ENCODE measurements around the gene MDC1.
A peak's percentile ranks its signal among the peaks of the same experiment; 100 is the strongest.

MDC1 gene

DNA sequence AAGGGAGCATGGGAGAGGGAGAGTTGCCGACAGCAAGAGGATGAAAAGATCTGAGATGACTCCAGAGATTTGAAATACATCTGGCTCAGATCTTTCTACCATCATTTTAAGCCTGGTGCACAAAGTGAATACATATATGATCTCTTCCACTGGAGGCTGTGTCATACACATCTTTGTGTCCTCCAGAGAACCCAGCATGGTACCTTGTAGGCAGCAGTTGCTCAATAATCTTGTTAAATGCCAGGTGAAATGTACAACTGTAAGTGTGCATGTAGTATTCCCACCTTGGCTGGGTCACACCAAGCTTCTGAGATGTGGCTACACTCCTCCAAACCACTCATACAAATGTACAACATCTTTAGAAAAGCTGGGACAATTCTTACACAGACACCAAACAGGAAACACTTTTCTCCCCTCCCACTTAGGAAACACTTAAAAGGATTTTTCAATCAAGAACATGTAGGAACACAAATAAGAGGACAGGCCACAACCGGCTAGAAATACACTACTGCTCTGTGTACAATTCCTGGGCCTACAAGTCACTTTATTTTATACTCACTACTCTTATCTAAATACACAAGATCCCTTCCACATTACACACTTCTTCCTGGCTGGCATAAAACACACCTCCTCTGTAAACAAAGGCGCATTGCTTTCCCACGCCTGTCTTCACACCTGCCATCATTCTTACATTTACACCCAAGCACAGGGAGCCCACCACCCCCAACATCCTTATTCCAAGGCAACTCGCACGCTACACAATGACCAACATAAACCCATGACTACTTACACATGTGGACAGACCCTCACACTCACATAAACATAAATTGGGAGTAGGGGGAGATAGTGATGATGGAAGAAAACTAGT lies 31.1 kb upstream of the MDC1 start:
- no peak for DNase-seq

DNA sequence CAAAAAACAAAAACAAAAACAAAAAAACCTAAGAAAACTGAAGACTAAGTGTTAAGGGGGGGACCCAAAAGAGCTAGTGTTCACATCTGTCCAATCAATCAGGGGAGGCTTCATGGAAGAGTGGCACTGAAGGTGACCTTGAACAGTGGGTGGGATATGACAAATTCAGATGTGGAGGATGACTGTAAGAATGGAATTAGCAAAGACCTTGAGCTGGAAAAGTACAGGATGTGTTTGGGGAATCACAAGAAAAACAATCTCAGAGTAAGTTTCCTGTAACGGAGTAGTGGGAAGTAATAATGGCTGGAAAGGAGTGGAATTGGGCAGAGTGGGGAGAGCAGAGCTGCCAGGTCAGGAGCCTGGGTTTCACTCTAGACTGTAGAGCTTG lies 30.2 kb upstream of the MDC1 start:
- DNase-seq: no peak

DNA sequence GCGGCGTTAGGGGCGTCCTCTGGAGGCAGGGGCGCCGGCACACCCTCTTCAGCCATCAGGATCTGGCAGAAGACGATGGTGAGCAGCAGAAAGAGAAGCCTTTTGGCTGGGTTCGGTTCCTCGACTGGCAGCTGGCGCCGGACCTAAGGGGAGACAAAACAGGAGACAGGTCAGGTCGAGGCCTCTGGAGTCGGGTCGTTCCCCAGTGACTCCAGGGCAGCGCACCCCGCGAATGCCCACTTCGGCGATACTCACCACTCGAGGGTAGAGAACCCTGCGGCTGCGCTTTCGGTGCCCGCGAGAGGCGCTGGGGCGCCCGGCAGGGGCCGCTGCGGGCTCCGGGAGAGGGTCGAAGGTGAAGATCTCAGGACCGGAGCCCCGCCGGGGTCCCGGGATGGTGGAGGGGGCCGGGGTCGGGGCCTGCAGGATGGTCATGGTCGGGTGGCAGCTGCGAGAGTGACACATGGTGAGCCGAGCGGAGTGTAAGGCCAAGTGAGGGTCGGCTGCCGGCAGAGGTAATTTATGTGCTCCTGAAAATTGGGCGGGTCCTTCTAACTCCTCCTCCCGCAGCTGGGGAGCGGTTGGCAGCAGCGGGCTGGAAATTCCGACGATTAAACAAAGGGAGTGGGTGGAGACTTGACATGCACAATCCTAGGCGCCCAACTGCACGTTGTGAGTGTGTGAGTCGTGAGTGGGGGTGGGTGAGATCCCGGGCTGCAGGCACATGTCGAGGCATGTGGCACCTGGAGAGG lies 27.1 kb upstream of the MDC1 start, which contains the start of gene IER3:
Gene IER3 (minus strand): TSS at position 494 of the 752 bp plus-strand sequence. CDS start 29 bp downstream, at position 465.
- DNase-seq: no peak

DNA sequence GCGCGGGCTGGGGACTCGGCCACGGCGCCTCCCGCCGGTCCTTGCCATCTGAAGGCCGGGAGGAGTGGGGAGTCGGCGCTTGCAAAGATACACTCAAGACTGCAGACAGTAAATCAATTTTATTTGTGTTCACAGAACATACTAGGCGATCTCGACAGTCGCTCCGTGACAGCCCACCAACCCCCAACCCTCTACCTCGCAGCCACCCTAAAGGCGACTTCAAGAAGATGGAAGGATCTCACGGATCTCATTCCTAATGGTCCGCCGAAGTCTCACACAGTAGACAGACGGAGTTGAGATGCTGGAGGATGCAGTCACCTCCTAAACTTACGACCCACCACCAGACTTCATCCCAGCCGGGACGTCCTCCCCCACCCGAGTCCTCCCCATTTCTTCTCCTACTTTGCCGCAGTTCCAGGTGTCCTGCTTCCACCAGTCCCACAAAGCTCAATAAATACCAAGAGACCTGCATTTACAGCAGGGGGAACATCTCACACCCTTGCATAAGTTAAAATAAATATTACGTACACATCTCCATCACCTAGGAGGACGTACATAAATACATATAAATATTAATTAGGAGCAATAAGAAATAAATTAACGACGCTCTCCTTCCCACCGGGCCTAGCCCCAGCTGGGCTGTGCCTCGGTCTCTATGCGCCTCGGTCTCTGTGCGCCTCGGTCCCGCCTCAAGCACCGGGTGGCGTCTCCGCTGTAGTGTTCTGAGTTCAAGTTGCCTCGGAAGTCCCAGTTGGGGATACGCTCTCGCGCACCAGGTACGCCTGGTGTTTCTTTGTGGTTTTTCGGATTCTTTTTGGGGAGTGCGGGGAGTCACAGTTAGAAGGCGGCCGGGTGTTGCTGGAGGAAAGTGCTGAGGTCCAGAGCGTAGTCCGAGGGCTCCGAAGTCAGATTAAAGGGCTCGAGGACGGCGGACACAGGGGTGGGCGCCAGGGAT lies 26.3 kb upstream of the MDC1 start:
- no peak for DNase-seq

DNA sequence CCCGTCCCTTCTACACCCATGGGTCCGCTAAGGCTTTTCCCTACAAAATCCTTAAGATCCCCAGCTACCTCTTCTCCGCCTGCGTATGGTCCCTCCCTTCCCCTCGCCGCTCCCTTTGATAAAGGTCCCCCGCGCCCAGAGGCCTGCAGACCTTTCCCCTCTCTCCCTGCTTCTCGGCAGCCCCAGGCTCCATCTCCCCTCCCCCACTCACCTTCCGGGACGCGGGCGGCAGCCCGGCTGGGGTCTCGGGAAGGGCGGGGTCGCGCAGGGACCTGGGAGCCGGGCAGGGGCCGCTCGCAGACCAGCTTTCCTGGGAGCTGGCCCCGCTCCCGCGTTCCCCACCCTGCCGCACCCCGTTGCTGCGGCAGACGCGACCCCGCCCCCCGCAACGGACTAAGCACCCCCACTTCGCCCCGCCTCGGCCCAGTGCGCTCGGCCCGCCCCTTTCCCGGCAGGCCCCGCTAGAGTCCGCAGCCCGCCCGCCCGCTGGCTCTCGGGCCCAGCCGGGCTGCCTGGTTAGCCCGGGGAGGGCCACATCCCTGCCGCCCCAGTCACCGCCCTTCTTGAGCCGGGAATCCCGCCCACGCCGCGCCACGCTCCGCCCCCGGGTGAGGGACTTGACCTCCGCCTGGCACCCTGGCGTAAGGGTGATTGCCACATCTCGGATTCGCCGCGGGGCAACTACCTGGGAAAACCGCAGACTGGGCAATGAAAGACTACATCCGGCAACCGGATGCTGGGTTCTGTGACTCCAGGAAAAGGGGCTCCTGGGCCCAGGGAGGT lies 25.4 kb upstream of the MDC1 start, which contains the start of gene FLOT1:
Gene FLOT1 (minus strand): TSS at position 372 of the 783 bp plus-strand sequence. CDS start 498 bp downstream, outside the sequence.
- DNase-seq: peak; percentile 90

DNA sequence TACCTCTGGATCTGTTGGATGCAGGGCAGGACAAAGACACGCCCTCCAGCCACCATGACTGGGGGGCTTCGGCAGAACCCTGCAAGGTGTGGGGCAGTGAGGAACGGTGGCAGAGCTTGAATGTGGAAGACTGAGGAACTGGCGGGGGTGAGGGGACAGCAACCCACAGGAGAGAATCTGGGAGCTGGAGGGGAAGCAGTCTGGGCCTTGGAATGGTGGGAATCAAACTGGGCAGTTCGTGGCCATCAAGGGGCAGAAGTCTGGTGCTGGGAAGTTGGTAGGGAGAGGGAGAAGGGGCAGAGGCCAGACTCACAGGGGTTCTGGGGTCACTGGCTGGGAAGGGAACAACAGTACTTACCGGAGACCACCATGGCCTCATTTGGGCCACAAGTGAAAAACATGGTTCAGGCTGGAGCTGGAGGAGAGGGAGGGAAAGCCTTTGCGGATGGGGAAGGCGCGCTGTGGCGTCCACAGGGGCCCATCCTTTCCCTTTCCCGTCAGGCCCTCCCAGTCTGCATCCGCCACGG lies 24.8 kb upstream of the MDC1 start:
- DNase-seq: no peak

DNA sequence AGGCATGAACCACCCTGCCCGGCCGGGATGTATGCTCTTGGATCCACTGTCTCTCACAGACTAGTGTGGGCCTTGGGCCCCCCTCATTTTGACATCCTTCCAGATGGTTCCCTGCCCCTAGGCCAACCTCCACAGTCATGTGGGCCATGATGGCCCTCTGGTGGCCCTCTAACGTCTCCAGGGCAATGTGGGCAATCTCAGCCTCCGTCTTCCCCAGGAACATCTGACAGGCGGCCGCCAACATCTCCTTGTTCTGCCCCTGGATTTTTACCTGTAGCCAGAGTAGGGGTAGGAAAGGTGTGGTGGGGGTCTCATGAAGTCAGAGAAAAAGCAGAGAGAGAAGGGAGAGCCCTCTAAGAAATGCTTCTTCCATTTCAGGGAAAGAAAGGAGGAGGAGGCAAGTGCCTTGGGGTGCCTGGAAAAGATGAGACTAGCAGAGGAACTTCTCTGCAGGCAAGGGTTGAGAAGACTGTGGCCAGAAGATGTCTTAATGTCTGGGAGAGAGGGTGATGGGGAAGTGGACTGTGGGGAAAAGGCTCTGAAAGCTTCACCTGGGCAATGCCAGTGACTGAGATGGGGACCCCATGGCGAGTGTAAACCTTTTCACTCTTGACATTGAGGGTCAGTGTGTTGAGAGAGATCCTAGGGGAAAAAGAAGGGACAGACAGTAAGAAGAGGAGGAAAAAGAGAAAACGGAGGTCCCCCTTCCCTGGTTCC lies 24.1 kb upstream of the MDC1 start:
- no peak for DNase-seq

DNA sequence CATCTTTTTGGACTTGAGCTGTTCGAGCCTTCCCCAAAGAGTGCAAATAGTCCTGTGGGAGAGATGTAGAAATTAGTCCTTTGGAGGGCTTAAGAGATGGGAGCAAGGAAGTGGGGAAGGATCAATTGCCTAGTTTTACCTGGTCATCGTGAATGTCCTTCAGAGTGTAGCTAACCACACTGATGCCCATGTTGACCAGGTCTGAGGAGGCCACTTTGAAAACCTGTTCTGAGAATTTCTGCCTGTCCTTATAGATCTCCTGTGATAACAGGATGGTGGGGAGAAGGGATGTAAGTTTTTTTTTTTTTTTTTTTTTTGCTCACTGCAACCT lies 23.4 kb upstream of the MDC1 start:
- no peak for DNase-seq

DNA sequence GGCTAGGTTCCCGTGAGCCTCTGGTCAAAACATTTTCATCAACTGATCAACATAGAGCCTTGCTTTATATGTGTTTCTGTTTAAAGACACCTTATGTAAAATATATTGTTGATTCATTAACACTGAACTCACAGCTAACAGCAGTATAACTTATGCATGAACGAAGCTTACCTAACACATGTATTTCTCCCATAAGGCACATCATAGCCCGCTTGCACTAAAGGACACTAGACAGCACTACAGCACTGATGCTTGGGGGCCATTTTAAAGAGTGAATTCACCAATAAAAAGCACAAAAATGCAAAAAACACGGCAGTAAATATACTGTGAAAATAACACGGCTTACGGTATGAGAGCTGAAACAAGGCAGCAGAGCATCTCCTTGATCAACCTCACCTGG lies 21.5 kb upstream of the MDC1 start:
- DNase-seq: no peak

DNA sequence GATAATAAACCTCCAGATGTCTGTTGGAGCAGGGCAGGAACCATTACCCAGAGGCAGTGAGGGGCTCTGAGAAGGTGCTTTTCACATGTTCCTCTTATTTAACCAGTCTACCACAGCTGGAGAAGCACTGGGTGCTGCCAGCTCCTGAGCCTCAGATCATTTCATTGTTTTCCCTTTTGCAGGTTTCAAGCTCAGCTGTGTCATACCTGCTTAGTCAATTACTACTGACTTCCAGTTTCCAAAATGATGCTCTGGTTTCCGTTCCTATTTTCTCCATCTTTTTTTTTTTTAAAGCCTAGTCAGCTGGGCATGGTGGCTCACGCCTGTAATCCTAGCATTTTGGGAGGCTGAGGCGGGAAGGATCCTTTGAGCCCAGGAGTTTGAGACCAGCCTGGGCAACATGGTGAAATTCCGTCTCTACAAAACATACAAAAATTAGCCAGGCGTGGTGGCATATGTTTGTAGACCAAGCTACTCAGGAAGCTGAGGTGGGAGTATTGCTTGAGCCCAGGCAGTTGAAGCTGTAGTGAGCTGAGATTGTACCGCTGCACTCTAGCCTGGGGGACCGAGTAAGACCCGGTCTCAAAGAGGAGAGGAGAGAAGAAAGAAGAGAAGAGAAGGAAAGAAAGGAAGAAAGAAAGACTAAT lies 18.7 kb upstream of the MDC1 start:
- DNase-seq: no peak

DNA sequence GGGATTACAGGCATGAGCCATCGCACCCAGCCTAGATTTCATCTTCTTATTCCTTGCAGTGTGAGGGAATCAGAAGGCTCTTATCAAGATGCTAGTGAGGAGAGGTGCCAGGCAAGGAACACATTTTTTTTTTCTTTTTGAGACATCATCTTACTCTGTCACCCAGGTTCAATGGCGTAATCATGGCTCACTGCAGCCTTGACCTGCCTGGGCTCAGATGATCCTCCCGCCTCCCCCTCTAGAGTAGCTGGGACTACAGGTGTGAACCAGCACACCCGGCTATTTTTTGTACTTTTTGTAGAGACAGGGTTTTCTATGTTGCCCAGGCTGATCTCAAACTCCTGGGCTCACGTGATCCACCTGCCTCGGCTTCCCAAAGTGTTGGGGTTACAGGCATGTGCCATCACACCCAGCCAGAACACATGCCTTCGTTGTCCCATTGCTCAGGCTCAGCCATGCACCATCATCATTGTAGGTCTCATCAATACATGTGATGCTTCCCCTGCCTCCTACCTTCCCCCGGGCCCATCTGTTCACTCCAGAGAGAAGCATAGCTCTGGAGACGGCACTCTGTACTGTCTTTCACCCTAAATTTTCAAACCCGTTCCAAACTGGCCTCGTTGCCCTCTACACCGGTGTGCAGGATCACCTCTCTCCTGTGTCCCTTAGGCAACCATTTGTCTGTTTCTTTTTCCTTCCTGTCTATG lies 15.3 kb upstream of the MDC1 start:
- no peak for DNase-seq

DNA sequence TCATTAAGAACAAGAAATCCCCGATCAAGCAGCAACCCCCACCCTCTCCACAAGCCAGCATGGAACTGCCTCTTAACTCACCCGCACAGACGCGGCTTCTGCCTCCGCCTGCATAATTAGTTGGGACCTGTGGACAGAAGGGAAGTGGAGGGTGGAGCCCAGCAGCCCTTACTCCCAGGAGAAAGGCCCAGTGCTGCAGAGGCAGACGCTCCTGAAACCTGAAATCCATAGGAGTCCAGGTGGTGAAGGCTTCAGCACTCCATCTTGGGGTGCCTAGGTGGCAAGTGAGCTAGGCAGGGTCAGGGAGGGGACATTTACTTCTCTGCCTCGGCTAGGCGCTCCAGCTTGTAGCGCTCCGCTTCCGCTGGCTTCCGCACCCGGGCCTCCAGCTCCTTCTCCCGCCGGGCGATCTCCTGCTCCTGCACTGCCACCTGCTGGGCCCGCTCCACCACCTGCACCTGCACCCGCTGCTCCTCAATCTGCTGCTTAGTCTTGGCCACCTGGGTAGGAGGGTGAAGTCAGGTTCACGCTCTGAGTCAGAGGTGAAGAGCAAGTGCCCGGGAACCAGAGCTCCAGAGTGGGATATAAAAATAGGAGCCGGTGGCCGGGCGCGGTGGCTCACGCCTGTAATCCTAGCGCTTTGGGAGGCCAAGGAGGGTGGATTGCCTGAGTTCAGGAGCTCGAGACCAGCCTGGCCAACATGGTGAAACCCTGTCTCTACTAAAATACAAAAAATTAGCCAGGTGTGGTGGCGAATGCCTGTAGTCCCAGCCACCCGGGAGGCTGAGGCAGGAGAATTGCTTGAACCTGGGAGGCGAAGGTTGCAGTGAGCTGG lies 13.7 kb upstream of the MDC1 start:
- peak; percentile 43 for DNase-seq

DNA sequence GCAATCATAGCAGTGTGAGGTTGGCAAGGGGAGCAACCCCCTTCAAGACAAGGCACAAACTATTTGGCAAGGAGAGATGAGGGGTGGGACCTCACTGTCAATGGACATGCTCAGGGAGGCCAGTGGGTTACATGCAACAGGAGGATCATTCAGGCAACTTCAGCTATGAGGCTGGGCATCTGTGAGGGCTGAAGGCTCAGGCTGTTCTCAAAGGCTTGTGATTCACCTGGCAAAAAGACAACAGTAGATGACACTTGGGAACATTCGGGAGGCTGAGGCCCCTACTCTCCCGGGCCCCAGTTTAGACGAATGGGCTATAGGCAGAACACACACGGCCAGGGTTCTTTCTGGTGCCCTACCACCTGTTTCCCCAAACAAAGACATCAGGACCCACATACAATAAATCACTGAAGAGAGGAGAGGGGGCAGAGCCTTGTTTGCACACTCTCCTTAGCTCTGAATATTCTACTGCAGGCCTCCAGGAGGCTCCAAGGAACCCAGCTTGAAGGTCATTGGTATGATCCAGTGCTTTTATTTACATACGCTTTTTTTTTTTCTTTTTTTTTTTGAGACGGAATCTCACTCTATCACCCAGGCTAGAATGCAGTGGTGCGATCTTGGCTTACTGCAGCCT lies 11.0 kb upstream of the MDC1 start:
- DNase-seq: no peak

DNA sequence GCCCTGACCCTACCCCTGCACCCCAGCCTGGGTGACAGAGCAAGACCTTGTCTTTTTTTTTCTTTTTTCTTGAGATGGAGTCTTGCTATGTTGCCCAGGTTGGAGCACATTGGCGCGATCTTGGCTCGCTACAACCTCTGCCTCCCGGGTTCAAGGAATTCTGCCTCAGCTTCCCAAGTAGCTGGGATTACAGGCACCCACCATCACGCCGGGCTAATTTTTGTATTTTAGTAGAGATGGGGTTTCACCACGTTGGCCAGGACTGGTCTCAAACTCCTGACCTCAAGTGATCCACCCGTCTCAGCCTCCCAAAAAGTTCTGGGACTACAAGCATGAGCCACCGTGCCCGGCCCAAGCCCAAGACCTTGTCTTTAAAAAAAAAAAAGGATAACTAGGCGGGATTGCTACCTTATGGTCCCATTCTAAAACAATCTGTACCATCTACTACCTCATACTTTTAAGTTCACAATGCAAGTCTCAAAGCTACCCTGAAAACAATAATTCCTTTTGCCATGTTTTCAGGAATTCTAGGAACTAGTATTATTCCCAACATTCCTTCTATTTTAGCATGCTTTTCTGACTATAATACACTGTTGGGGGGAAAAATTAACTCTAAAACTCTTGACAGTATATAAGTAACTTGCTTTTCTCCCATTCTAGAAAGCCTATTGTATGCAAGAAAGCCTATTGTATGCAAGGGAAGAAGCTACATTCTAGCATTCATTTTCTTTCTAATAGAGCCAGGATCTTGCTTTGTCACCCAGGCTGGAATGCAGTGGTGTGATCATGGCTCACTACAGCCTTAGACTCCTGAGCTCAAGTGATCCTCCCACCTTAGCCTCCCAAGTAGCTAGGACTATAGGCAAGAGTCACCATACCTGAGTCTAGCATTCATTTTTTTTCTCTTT lies 9.7 kb upstream of the MDC1 start:
- DNase-seq: no peak

DNA sequence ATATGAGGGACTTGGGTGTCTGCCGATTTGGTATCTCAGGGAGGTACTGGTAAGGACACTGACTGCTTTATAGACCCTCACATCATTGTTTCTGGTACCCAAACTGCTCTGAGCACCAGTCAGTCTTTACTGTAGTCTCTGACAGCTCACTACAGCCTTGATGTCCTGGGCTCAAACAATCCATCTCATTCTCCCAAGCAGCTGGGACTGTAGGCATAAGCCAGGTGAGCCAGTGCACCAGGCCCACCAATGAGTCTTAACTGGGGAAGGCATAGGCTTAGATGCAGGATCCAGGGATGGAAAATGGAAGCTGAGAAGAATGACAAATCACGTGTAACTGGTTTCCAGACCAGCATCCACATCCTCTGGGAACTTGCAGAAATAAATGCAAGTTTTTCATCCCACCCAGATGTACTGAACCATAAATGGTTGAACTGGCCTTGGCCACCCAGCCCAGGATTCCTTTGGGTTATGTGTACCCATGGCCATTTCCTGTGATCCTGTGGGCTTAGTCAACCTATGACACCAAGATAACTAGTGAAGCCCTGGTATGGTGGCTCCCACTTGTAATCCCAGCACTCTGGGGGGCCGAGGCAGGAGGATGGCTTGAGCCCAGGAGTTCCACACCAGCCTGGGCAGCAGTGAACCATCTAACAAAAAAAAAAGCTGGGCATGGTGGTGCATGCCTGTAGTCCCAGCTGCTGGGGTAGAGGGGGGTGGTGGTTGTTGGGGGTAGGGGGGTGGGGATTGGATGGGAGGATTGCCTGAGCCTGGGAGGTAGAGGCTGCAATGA lies 8.8 kb upstream of the MDC1 start:
- DNase-seq: no peak

DNA sequence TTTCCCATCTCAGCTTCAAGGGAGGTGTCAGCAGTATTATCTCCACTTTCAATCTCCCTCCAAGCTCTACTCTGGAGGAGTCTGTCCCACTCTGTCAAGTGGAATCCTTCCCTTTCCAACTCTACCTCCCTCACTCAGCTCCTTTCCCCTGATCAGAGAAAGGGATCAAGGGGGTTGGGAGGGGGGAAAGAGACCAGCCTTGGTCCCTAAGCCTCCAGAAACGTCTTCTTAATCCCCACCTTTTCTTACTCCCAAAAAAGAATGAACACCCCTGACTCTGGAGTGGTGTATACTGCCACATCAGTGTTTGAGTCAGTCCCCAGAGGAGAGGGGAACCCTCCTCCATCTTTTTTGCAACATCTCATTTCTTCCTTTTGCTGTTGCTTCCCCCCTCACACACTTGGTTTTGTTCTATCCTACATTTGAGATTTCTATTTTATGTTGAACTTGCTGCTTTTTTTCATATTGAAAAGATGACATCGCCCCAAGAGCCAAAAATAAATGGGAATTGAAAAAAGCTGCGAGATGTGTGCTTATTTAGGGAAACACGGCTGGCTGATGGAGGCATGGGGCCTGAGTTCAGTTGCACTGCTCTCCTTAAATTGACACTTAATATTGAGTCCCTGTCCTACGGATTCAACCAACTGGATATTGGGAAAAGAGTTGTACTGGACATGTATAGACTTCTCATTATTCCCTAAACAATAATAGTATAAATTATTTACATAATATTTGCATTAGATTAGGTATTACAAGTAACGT lies 8.0 kb upstream of the MDC1 start:
- no peak for DNase-seq

All from GF-D8 (cell line).